Activated CD4-positive, alpha-beta T cell treated with anti-CD3 and anti-CD28 coated beads for 24 hours (primary cell): ENCODE results near the gene CREB3L2.

ENCODE experiments used
- DNase-seq, 2 donors: peaks; one replicate each; pipeline ENCODE4 v3.0.0-alpha.2; 2020; ENCODE audit warnings: low read depth in 2 of 2

Gene CREB3L2

GRCh38 chr7:137873524-137873923 is 128.4 kb downstream of the CREB3L2 start:
- DNase-seq, result no peak

- no peak for DNase-seq
These were observed 130.5 kb downstream of the CREB3L2 start for GRCh38 chr7:137871170-137871915.

- no peak for DNase-seq
These were observed 131.2 kb downstream of the CREB3L2 start for GRCh38 chr7:137870684-137871083.

GRCh38 chr7:137870078-137870477 is 131.8 kb downstream of the CREB3L2 start:
- DNase-seq, result no peak

GRCh38 chr7:137869260-137869659 is 132.6 kb downstream of the CREB3L2 start:
- no peak for DNase-seq

- DNase-seq, result no peak
These were observed 134.6 kb downstream of the CREB3L2 start for GRCh38 chr7:137867289-137867688.

GRCh38 chr7:137865764-137866163 is 136.1 kb downstream of the CREB3L2 start:
- DNase-seq, result no peak

- DNase-seq, result no peak
These were observed 138.9 kb downstream of the CREB3L2 start for GRCh38 chr7:137862964-137863363.

GRCh38 chr7:137862358-137862757 is 139.5 kb downstream of the CREB3L2 start:
- no peak for DNase-seq

- no peak for DNase-seq
These were observed 141.3 kb downstream of the CREB3L2 start for GRCh38 chr7:137860542-137860941.

GRCh38 chr7:137853053-137853452 is 148.8 kb downstream of the CREB3L2 start:
- DNase-seq, result no peak

GRCh38 chr7:137852108-137852507 is 149.8 kb downstream of the CREB3L2 start:
- DNase-seq, result no peak

- no peak for DNase-seq
These were observed 150.6 kb downstream of the CREB3L2 start for GRCh38 chr7:137850972-137851945.

GRCh38 chr7:137850571-137850970 is 151.3 kb downstream of the CREB3L2 start:
- DNase-seq, result no peak

GRCh38 chr7:137848095-137848494 is 153.8 kb downstream of the CREB3L2 start:
- DNase-seq, result no peak

- no peak for DNase-seq
These were observed 154.3 kb downstream of the CREB3L2 start for GRCh38 chr7:137847568-137848050.

- DNase-seq, result no peak
These were observed 154.9 kb downstream of the CREB3L2 start, which contains the start of gene DGKI for GRCh38 chr7:137846827-137847567. DGKI (minus strand) TSS chr7:137846974.

GRCh38 chr7:137846549-137846826 is 155.4 kb downstream of the CREB3L2 start:
- no peak for DNase-seq

GRCh38 chr7:137844677-137845425 is 157.0 kb downstream of the CREB3L2 start:
- no peak for DNase-seq

GRCh38 chr7:137839903-137840779 is 161.7 kb downstream of the CREB3L2 start:
- no peak for DNase-seq
